Activated CD8-positive, alpha-beta memory T cell treated with anti-CD3 and anti-CD28 coated beads, Interleukin-2, amount 10 ng/mL, durations not matched to agents 7 days and 5 days (primary cell): Measurements from ENCODE around the gene PSME1. TPM values are rescaled to one million over a fixed set of nuclear protein-coding genes. Genes with fewer than 3 reads are reported as not detected.

ENCODE experiments used
- ATAC-seq: fragments of 150-1000 bp; cut with Tn5 transposase; one replicate; pipeline ENCODE4 v1.10.0; 2021; ENCODE audit warnings: moderate library complexity
- CTCF ChIA-PET: fragments of 350-600 bp; sonication (Branson Sonifier 250); formaldehyde crosslinking; loops from one replicate; lab custom pipeline; 2021; ENCODE audit warnings: antibody characterized with exemption; lab: Charles Lee
- DNase-seq: peaks from one replicate; pipeline ENCODE4 v3.0.0-alpha.2; 2020
- H3K27ac Mint-ChIP-seq: one replicate; pipeline ENCODE4 v1.8.0; 2021; ENCODE audit warnings: mild to moderate bottlenecking, mixed read lengths
- H3K27me3 Mint-ChIP-seq: one replicate; pipeline ENCODE4 v1.8.0; 2021; ENCODE audit warnings: mixed read lengths
- H3K36me3 Mint-ChIP-seq: one replicate; pipeline ENCODE4 v1.8.0; 2021; ENCODE audit warnings: mild to moderate bottlenecking, mixed read lengths
- H3K4me1 Mint-ChIP-seq: one replicate; pipeline ENCODE4 v1.8.0; 2021; ENCODE audit warnings: mixed read lengths
- H3K4me3 Mint-ChIP-seq: one replicate; pipeline ENCODE4 v1.8.0; 2021; ENCODE audit warnings: mild to moderate bottlenecking, moderate library complexity, mixed read lengths
- H3K9me3 Mint-ChIP-seq: one replicate; pipeline ENCODE4 v1.8.0; 2022; ENCODE audit warnings: low read depth, mixed read lengths
- total RNA-seq, 2 experiments: library from RNA; stranded (reverse); gene quantifications; one replicate each; pipeline ENCODE4 v1.2.3, GENCODE V29; 2021

The PSME1 gene
- total RNA-seq = 100 to 1,000 TPM; 420 to 454 TPM

GRCh38 chr14:24135834-24136683 lies at the start of gene PSME1:
PSME1 (plus strand) TSS chr14:24136194; CDS start chr14:24136263, 69 bp downstream.
- ATAC-seq = peak; percentile 94
- peak; percentile 96 for DNase-seq
- Mint-ChIP-seq H3K27me3 (no peaks in the 10 kb centered on the region), H3K4me3 (peak within 1 kb of the TSS; percentile 91), H3K9me3 (no peaks in the 10 kb centered on the region), H3K27ac (peak within 1 kb of the TSS; percentile 85), H3K36me3 (peaks cover 44% of the 10 kb centered on the region), H3K4me1 (peaks cover 51% of the 10 kb centered on the region)
- CTCF ChIA-PET = interaction anchor here (0.8 to 7.3 kb wide), 13 partner anchors 9 to 198 kb away, joined by 3 to 69 read pairs (median 4); partner anchors contain the start of genes DCAF11, IRF9, MDP1 and NRL

- Mint-ChIP-seq H3K36me3 (no peaks in the 10 kb centered on the region), H3K4me1 (peaks cover 5% of the 10 kb centered on the region), H3K9me3 (no peaks in the 10 kb centered on the region), H3K27me3 (no peaks in the 10 kb centered on the region), H3K27ac (no peak overlapping the region), H3K4me3 (no peak overlapping the region)
- no peak for DNase-seq
- ATAC-seq = no peak
- CTCF ChIA-PET = interaction anchor here (2.1 to 3.9 kb wide), 2 partner anchors 21 to 29 kb away, joined by 9 to 18 read pairs; no protein-coding TSS in a partner anchor
Measured at GRCh38 chr14:24087004-24087403, 49.0 kb upstream of the PSME1 start.

GRCh38 chr14:24088095-24088494 lies 47.9 kb upstream of the PSME1 start:
- ATAC-seq (no peak), DNase-seq (no peak)
- Mint-ChIP-seq H3K36me3 (no peaks in the 10 kb centered on the region), H3K27me3 (no peaks in the 10 kb centered on the region), H3K4me3 (no peak overlapping the region), H3K9me3 (no peaks in the 10 kb centered on the region), H3K4me1 (peaks cover 7% of the 10 kb centered on the region), H3K27ac (no peak overlapping the region)
- CTCF ChIA-PET = interaction anchor here (0.5 to 1.7 kb wide), 2 partner anchors 30 to 355 kb away, joined by 3 to 11 read pairs; no protein-coding TSS in a partner anchor

GRCh38 chr14:24089890-24090289 lies 46.1 kb upstream of the PSME1 start:
- no peak overlapping the region for H3K27ac Mint-ChIP-seq
- no peaks in the 10 kb centered on the region for H3K9me3 Mint-ChIP-seq
- no peak for ATAC-seq
- peaks cover 2% of the 10 kb centered on the region for H3K36me3 Mint-ChIP-seq
- no peak overlapping the region for H3K4me3 Mint-ChIP-seq
- H3K27me3 Mint-ChIP-seq = no peaks in the 10 kb centered on the region
- CTCF ChIA-PET = interaction anchor here (0.9 to 12.1 kb wide), 25 partner anchors 9 to 484 kb away, joined by 3 to 225 read pairs (median 6); partner anchors contain the start of genes CARMIL3, DCAF11, DHRS4L2 and IRF9
- peaks cover 15% of the 10 kb centered on the region for H3K4me1 Mint-ChIP-seq
- DNase-seq = no peak

GRCh38 chr14:24092110-24092504 lies 43.9 kb upstream of the PSME1 start:
- DNase-seq = no peak
- Mint-ChIP-seq H3K9me3 (no peaks in the 10 kb centered on the region), H3K4me3 (no peak overlapping the region), H3K4me1 (peaks cover 29% of the 10 kb centered on the region), H3K27ac (no peak overlapping the region), H3K27me3 (no peaks in the 10 kb centered on the region), H3K36me3 (peaks cover 18% of the 10 kb centered on the region)
- ATAC-seq = no peak
- CTCF ChIA-PET = interaction anchor here (1.2 to 12.1 kb wide), 6 partner anchors 11 to 69 kb away, joined by 4 to 225 read pairs (median 57); partner anchors contain the start of gene IRF9

- H3K27ac Mint-ChIP-seq = peak overlapping the region; percentile 99
- CTCF ChIA-PET = interaction anchor here (1.2 to 12.1 kb wide), 9 partner anchors 12 to 503 kb away, joined by 3 to 225 read pairs (median 11); partner anchors contain the start of genes DCAF11, IRF9 and NRL
- H3K4me1 Mint-ChIP-seq = peaks cover 29% of the 10 kb centered on the region
- no peak for ATAC-seq
- no peaks in the 10 kb centered on the region for H3K27me3 Mint-ChIP-seq
- peaks cover 18% of the 10 kb centered on the region for H3K36me3 Mint-ChIP-seq
- H3K9me3 Mint-ChIP-seq = no peaks in the 10 kb centered on the region
- H3K4me3 Mint-ChIP-seq = peak overlapping the region; percentile 99
- no peak for DNase-seq
Measured at GRCh38 chr14:24092505-24093206, 43.3 kb upstream of the PSME1 start.

- CTCF ChIA-PET = interaction anchor here (0.8 to 12.1 kb wide), 12 partner anchors 8 to 534 kb away, joined by 3 to 225 read pairs (median 8); partner anchors contain the start of genes DCAF11, EMC9, IRF9 and NRL
- no peak for ATAC-seq
Measured at GRCh38 chr14:24093207-24093900, 42.6 kb upstream of the PSME1 start.

GRCh38 chr14:24093901-24094840 lies 41.8 kb upstream of the PSME1 start, which contains the start of gene PCK2:
PCK2 (plus strand) TSS chr14:24094311; CDS start chr14:24094406, 95 bp downstream.
- H3K27ac Mint-ChIP-seq = peak within 1 kb of the TSS; percentile 99
- H3K27me3 Mint-ChIP-seq = no peaks in the 10 kb centered on the region
- ATAC-seq (peak; percentile 74), DNase-seq (peak; percentile 89)
- H3K4me1 Mint-ChIP-seq = peaks cover 33% of the 10 kb centered on the region
- H3K4me3 Mint-ChIP-seq = peak within 1 kb of the TSS; percentile 99
- H3K9me3 Mint-ChIP-seq = no peaks in the 10 kb centered on the region
- peaks cover 22% of the 10 kb centered on the region for H3K36me3 Mint-ChIP-seq
- CTCF ChIA-PET = interaction anchor here (0.7 to 12.1 kb wide), 15 partner anchors 9 to 535 kb away, joined by 3 to 225 read pairs (median 4); partner anchors contain the start of genes DCAF11, EMC9, IRF9 and NRL

More at GRCh38 chr14:24093207-24093900, 42.6 kb upstream of the PSME1 start:
- no peaks in the 10 kb centered on the region for H3K9me3 Mint-ChIP-seq
- no peaks in the 10 kb centered on the region for H3K27me3 Mint-ChIP-seq
- peaks cover 33% of the 10 kb centered on the region for H3K4me1 Mint-ChIP-seq
- DNase-seq = no peak
- peak overlapping the region; percentile 99 for H3K27ac Mint-ChIP-seq
- H3K36me3 Mint-ChIP-seq = peaks cover 22% of the 10 kb centered on the region
- peak overlapping the region; percentile 99 for H3K4me3 Mint-ChIP-seq

GRCh38 chr14:24094841-24095270 lies 41.1 kb upstream of the PSME1 start:
- H3K27ac Mint-ChIP-seq = peak overlapping the region; percentile 99
- CTCF ChIA-PET = interaction anchor here (0.7 to 12.1 kb wide), 9 partner anchors 11 to 213 kb away, joined by 3 to 225 read pairs (median 10); partner anchors contain the start of genes DCAF11, EMC9, IRF9 and NRL
- H3K4me1 Mint-ChIP-seq = peaks cover 33% of the 10 kb centered on the region
- no peaks in the 10 kb centered on the region for H3K9me3 Mint-ChIP-seq
- ATAC-seq = peak; percentile 2
- peak; percentile 46 for DNase-seq
- peak overlapping the region; percentile 99 for H3K4me3 Mint-ChIP-seq
- peaks cover 28% of the 10 kb centered on the region for H3K36me3 Mint-ChIP-seq
- H3K27me3 Mint-ChIP-seq = no peaks in the 10 kb centered on the region

GRCh38 chr14:24095271-24096068 lies 40.5 kb upstream of the PSME1 start:
- Mint-ChIP-seq H3K9me3 (no peaks in the 10 kb centered on the region), H3K4me3 (peak overlapping the region; percentile 99), H3K27ac (peak overlapping the region; percentile 99), H3K27me3 (no peaks in the 10 kb centered on the region), H3K4me1 (peaks cover 31% of the 10 kb centered on the region), H3K36me3 (peaks cover 31% of the 10 kb centered on the region)
- CTCF ChIA-PET = interaction anchor here (0.7 to 12.1 kb wide), 9 partner anchors 10 to 1328 kb away, joined by 3 to 225 read pairs (median 10); partner anchors contain the start of genes DCAF11, EMC9, IRF9 and NRL
- DNase-seq = peak; percentile 87
- peak; percentile 50 for ATAC-seq
